ENCODE measurements around the gene FOXO6. TPM values are rescaled to one million over a fixed set of nuclear protein-coding genes. Genes with fewer than 3 reads are reported as not detected.

The FOXO6 gene
- total RNA-seq, 1 experiment from 2014 or later, result 0.59 TPM

- no peak overlapping the region for H3K27ac Mint-ChIP-seq (ENCODE audit: unreplicated experiment)
- no TSS peak for BruUV-seq (replicated peaks)
- intact Hi-C loops (cut with micrococcal nuclease; ENCODE audit: unreplicated experiment), result loop anchor here (5.0 kb wide), 1 partner anchor 147 kb away; no protein-coding TSS in a partner anchor
- TF ChIP-seq CTCF (IDR thresholded peaks at IDR 0.05; ENCODE audit: insufficient read depth in 1 of 2, low read depth in 1 of 2, low read length in 1 of 2, severe bottlenecking in 1 of 2, unreplicated experiment in 1 of 2), result no peak
- no peak for DNase-seq
- H3K9me3 Mint-ChIP-seq (ENCODE audit: unreplicated experiment), result no peaks in the 10 kb centered on the region
- H3K4me3 Mint-ChIP-seq (ENCODE audit: unreplicated experiment), result no peak overlapping the region
- H3K9me3 ChIP-seq, result no peaks in the 10 kb centered on the region
- peaks cover 4% of the 10 kb centered on the region for H3K4me1 Mint-ChIP-seq (ENCODE audit: low read depth, unreplicated experiment)
- no peaks in the 10 kb centered on the region for H3K36me3 ChIP-seq (ENCODE audit: control insufficient read depth, insufficient read depth, low read length)
- H3K4me1 ChIP-seq, result peaks cover 4% of the 10 kb centered on the region; the same call in 1 of the 2 replicates
- no peak overlapping the region for H3K4me3 ChIP-seq (ENCODE audit: low read depth, low read length)
- POLR2A ChIA-PET, result no interaction called here
- H3K27me3 Mint-ChIP-seq (ENCODE audit: insufficient read depth, unreplicated experiment), result no peaks in the 10 kb centered on the region
- no peaks in the 10 kb centered on the region for H3K36me3 Mint-ChIP-seq (ENCODE audit: insufficient read depth, unreplicated experiment)
- CTCF ChIA-PET, result no interaction called here
- H3K27me3 ChIP-seq (replicated peaks; ENCODE audit: control insufficient read depth, insufficient read depth, low read length), result no peaks in the 10 kb centered on the region
Observed at GRCh38 chr1:41429641-41430035, 68.4 kb downstream of the FOXO6 start.

GRCh38 chr1:41430069-41430468, 68.8 kb downstream of the FOXO6 start:
- no TSS peak for BruUV-seq (replicated peaks)
- Mint-ChIP-seq H3K36me3 (ENCODE audit: insufficient read depth, unreplicated experiment) (no peaks in the 10 kb centered on the region), H3K27ac (ENCODE audit: unreplicated experiment) (no peak overlapping the region), H3K4me1 (ENCODE audit: low read depth, unreplicated experiment) (peaks cover 7% of the 10 kb centered on the region), H3K4me3 (ENCODE audit: unreplicated experiment) (no peak overlapping the region), H3K27me3 (ENCODE audit: insufficient read depth, unreplicated experiment) (no peaks in the 10 kb centered on the region), H3K9me3 (ENCODE audit: unreplicated experiment) (no peaks in the 10 kb centered on the region)
- H3K4me3 ChIP-seq (ENCODE audit: low read depth, low read length), result no peak overlapping the region
- H3K4me1 ChIP-seq, result peaks cover 6% of the 10 kb centered on the region
- DNase-seq, result no peak
- no peak for TF ChIP-seq CTCF (IDR thresholded peaks at IDR 0.05; ENCODE audit: insufficient read depth in 1 of 2, low read depth in 1 of 2, low read length in 1 of 2, severe bottlenecking in 1 of 2, unreplicated experiment in 1 of 2)
- intact Hi-C loops (cut with micrococcal nuclease; ENCODE audit: unreplicated experiment), result loop anchor here (5.0 kb wide), 1 partner anchor 148 kb away; no protein-coding TSS in a partner anchor
- H3K36me3 ChIP-seq (ENCODE audit: control insufficient read depth, insufficient read depth, low read length), result no peaks in the 10 kb centered on the region
- ChIA-PET CTCF (no interaction called here), POLR2A (no interaction called here)
- H3K27me3 ChIP-seq (replicated peaks; ENCODE audit: control insufficient read depth, insufficient read depth, low read length), result no peaks in the 10 kb centered on the region
- H3K9me3 ChIP-seq, result no peaks in the 10 kb centered on the region

- Histone ChIP-seq H3K4me3 (ENCODE audit: low read depth, low read length) (no peak overlapping the region), H3K4me1 (peaks cover 11% of the 10 kb centered on the region), H3K36me3 (ENCODE audit: control insufficient read depth, insufficient read depth, low read length) (no peaks in the 10 kb centered on the region), H3K27me3 (replicated peaks; ENCODE audit: control insufficient read depth, insufficient read depth, low read length) (no peaks in the 10 kb centered on the region), H3K9me3 (no peaks in the 10 kb centered on the region)
- POLR2A ChIA-PET, result no interaction called here
- Mint-ChIP-seq H3K27ac (ENCODE audit: unreplicated experiment) (no peak overlapping the region), H3K4me3 (ENCODE audit: unreplicated experiment) (no peak overlapping the region), H3K27me3 (ENCODE audit: insufficient read depth, unreplicated experiment) (no peaks in the 10 kb centered on the region), H3K9me3 (ENCODE audit: unreplicated experiment) (no peaks in the 10 kb centered on the region), H3K36me3 (ENCODE audit: insufficient read depth, unreplicated experiment) (no peaks in the 10 kb centered on the region), H3K4me1 (ENCODE audit: low read depth, unreplicated experiment) (peaks cover 7% of the 10 kb centered on the region)
- no peak for TF ChIP-seq CTCF (IDR thresholded peaks at IDR 0.05; ENCODE audit: insufficient read depth in 1 of 2, low read depth in 1 of 2, low read length in 1 of 2, severe bottlenecking in 1 of 2, unreplicated experiment in 1 of 2)
- no TSS peak for BruUV-seq (replicated peaks)
- intact Hi-C loops (cut with micrococcal nuclease; ENCODE audit: unreplicated experiment), result loop anchor here (5.0 kb wide), 1 partner anchor 148 kb away; no protein-coding TSS in a partner anchor
- CTCF ChIA-PET, result no interaction called here
- no peak for DNase-seq
Observed at GRCh38 chr1:41430582-41430981, 69.3 kb downstream of the FOXO6 start.
